Measurements from ENCODE around the gene ASCL5.

Gene ASCL5

DNA sequence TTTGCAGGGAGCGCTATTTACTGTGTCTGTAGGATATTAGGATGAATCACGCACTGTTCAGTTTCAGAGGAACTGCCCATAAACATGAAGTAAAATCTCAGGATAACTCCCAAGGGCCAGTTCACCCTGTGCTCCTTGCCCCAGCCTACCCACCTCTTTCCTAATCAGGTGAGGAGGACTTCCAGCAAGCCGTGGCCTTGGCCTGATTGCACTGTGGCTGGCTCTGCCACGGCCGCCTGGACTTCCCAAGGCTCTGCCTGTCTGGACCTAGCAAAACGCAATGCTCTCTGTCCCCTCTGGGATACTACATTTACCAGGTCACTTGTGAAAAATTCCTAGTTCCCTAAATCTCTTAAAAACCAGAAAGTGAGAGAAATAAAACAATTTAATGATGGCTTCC, 7.4 kb upstream of the ASCL5 start:
- DNase-seq: no peak

DNA sequence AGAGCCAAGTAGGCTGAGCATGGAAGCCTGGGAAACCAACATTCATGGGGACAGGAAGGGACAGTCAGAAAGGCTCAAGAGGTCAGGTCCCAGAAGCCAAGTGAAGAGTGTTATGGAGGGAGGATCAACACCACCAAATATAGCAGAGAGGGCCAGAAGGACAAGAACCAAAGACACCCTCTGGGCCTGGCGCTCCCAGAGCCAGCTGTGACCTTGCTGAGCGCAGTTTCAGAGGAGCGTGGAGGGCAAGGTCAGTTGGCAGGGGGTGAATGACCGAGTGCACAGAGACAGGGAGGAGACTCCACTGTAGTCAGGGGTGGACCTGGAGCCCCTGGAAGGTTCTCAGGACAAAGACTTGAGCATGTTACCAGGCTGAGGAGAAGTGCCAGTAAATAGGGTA, 4.4 kb upstream of the ASCL5 start:
- DNase-seq: no peak

DNA sequence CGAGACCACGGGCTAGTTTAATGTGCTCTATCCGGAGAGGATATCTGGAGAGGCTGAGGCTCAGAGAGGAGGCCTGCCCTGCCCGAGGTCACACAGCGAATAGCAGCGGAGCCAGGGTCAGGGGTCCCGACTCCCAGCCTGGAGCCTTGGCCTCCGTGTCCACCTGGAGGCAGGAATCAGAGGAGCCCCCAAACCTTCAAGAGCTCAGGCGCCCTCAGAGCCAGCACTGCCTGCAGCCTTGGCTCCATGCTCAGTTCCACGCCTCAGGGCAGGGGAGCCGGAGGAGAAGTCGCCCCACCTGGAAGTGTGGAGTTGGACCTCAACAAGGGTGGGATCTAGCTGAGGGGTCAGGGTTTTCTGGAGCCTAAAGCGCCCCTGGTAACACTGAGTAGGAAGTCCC, 2.0 kb upstream of the ASCL5 start:
- DNase-seq: no peak

DNA sequence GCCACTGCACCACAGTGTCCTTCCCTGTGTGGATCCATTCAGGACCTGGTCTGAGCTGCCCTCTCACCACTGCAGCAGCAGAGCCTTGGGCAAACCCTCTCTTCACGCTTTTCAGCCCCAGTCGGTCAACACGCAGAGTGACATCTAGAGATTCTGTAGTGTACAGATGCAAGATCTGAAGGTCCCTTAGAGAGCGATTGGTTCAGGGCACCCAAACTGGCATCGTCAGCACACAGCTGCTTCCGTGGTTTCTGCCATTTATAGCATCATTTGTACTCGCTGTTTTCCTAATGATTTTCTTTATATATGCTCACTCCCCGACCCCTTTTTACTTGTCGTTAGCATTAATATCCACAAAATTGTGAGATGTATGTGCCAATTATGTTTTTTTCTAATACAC, 1.5 kb upstream of the ASCL5 start:
- no peak for DNase-seq

DNA sequence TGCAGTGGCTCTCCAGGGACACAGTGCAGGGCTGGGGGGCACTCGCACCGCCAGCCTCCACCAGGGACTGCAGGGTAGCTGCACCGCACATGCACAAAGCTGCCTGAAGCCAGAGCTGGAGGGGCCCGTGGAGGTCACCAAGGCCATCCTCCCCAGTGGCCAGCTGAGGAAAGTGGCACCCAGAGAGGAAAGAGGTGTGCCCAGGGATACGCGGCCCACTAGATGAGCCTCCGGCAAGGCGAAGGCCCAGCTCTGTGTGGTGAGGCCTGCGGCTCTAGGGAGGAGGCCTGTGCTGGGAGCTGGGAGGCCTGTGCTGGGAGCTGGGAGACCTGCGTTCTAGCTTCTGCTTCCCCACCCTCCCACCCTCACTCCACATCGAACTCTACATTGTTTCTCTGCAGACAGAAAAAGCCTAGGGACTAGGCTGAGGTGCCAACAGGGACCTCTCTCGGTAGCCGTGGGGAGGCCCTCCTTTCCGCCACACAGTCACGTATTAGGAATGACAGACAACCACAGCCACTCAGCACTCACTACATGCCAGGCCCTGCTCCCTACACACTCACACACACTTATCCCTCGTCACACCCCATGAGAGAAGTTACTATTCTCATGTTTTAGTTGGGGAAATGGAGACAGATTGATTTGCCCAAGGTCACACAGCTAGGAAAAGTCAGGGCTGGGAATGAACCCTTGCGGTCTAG, 921 bp upstream of the ASCL5 start:
- no peak for DNase-seq

- no peak for DNase-seq
Measured at GRCh38 chr1:201126463-201126831, 537 bp downstream of the ASCL5 start.

- DNase-seq: no peak
Measured at GRCh38 chr1:201125800-201126199, 1.2 kb downstream of the ASCL5 start.

DNA sequence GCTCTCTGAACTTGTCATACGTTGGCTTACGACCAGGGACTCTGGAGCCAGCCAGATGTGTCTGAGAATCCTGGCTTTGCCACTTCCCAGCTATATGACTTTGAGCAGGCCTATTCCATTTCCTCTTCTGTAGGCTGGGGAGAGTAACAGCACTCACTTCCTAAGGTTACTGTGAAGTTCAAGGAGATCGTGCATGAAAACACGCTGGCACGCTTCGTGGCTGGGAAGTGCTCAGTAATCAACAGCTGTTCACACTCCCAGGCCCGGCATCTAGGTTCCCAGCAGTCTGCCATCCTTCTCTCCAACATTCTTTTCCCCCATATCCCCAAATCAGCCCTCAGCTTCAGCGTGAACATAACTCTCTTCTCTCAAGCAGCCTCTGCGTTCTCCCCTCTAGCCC, 2.0 kb downstream of the ASCL5 start:
- no peak for DNase-seq

DNA sequence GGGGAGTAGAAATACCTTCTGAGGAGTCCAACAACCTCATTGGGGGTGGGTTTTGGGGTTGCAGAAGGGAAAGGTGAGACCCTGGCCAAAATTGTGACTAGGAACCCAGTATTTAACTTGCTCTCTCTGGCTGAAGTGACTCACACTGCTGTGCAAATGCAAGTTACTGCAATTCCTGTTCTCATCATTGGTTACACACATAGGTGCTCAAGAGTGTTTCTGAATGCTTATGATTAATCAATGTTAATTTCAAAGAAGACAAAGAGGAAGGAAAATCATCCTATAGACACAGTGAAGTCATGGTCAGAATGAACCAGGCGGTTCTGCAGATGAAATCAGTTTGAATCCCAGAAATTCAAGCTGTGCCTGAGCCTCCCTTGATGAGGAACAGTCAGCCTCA, 3.1 kb downstream of the ASCL5 start:
- no peak for DNase-seq

DNA sequence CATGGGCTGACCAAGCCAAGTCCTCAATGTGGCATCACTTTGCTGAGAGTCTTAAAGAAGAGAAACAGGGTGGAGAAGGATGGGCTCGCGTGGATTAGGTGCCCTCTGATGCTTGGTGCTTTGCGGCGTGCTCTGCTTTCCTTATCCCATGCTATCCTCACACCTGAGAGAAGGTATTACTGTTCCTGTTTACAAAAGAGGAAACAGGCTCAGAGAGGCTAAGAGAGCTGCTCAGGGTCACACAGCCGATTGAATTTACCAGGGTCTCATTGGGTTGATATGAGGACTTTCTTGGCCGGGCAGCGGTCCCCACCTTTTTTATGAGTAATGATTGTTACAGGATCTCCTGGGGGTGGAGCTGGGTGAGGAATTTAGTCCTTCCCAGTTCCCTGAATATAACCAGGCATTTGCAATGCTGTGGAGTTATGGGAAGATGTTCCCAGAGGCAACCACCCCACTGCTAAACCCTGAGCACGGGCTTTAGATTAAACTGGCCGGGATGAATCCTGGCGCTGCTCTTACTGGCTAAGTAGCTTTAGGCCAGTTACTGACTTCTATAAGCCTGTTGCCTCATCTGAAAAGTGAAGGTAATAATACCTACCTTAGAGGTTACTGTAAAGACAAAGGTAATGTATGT, 4.5 kb downstream of the ASCL5 start:
- no peak for DNase-seq

DNA sequence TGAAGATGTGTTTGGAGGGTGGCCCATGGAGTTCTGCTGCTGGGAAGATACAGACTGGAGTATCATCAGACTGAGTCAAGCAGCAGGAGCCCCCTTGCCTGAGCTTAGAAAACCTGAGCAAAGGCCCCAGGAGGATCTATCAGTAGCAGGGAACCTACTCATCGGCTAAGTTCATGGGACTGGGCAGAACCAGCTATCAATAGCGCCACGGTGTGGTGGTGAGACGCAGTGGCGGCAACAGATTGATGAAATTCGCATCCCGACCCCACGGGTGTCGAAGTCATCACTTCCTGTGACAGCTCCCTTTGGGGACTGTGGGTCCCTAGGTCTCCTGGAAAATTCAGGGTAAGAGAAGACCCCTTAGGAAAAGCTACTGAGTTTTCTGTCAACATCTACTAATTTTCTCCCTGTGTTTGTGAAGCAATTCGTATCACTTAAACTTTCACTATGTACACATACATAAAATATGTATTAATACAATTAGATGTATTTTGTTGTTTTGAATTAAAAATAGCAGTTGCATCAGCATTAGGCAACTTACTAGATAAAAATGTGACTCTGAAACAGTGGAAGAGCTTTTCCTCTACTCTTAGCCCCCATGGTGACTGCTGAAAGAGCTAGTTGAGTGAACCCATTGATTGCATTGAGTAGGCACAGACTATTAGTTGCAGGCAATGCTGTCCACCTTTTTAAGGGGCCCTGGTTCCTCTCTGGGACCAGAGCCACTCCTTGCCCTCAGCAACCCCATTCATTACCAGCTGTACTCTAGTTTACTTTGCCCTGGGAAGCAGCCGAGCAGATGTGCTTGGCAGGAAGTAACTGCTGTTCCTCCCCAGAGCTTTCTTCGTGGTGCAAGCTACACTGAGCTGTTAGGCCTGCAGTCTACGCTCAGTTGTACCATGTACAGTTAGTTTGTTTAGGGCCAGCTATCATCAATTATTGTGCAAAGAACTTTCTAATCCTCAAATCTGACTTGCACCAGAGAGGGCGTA, 7.5 kb downstream of the ASCL5 start:
- DNase-seq: no peak

DNA sequence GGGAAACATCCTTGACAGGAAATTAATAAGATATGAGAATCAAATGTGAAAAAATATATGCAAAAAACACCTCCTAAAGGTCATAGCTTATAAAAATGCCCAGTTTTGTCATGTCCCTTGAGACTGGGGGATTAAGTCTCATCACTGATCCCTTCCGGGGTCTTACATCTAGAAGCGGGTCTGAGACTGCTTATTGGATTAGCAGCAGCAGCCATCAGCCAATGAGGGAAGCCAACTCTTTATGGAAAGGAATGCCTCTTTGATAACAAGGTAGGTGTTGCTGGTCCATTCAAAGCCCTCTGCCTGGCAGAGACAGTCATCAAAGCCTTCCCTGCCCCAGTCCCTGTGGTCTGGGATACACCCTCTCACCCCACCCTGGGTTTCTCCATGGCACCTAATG, 10.9 kb downstream of the ASCL5 start:
- no peak for DNase-seq

GRCh38 chr1:201115390-201115937, 11.5 kb downstream of the ASCL5 start:
- no peak for DNase-seq

DNA sequence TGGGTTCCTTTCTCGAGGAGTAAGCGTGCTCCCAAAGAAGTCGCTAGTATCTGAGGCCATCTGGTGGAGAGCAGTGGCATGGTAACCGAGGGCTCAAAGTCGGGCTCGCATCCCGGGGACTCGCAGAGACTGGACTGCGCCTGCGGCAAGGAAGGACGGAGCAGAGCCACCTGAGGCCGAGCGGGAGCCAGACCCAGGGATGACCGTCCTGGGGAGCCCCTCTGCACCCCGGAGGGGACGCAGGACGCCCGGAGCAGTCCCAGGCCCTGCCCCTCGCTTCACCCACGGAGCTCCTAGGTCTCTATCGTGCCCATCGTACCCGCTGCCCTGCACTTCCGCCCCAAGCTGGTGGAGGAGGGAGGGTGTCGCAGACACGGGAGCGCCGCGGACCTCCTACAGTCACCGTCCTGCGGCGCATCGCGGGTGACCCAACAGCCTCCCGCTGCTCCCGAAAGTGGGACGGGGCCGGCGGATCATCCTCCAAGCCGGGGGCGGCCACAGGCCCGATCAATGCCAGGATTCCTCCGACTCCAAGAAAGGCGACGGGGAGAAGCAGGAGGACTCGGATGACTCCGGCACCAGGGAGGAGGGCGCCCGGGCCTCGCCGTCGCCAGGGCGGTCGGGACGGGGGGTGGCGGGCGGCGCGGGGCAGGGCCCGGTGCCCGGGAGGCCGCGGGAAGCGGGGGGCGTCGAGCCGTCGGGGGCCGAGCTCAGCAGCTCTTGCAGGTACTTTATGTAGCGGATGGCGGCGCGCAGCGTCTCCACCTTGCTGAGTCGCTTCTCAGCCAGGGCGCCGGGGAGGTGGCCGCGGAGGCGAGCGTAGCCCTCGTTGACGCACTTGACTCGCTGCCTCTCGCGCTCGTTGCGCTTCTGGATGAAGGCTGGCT, 12.5 kb downstream of the ASCL5 start:
- peak; percentile 95 for DNase-seq

GRCh38 chr1:201113451-201114244, 13.3 kb downstream of the ASCL5 start:
- DNase-seq: no peak

- DNase-seq: no peak
Measured at GRCh38 chr1:201112926-201113325, 14.1 kb downstream of the ASCL5 start.

- peak; percentile 73 for DNase-seq
Measured at GRCh38 chr1:201112173-201112731, 14.7 kb downstream of the ASCL5 start, which contains the start of gene CACNA1S. TSS of gene CACNA1S (minus strand) at chr1:201112426. CDS start at chr1:201112339, 87 bp downstream.

DNA sequence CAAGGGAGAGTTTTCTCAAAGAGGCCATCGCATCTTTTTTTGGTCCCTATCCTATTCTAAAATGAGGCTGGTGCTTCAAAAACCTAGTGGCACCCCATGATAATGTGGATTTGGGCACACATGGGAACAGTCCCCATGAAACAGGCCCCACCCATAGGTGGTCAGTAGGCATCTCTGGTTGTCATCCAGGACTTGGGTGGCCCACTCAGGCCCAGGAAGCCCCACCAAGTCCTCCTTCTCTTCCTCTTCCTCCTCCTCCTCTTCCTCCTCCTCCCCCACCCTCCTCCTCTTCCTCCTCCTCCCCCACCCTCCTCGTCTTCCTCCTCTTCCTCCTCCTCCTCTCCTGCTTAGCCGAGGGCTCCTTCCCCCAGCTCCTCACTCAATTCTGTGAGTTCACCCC, 15.3 kb downstream of the ASCL5 start:
- DNase-seq: no peak

GRCh38 chr1:201111156-201111555, 15.8 kb downstream of the ASCL5 start:
- DNase-seq: no peak

DNA sequence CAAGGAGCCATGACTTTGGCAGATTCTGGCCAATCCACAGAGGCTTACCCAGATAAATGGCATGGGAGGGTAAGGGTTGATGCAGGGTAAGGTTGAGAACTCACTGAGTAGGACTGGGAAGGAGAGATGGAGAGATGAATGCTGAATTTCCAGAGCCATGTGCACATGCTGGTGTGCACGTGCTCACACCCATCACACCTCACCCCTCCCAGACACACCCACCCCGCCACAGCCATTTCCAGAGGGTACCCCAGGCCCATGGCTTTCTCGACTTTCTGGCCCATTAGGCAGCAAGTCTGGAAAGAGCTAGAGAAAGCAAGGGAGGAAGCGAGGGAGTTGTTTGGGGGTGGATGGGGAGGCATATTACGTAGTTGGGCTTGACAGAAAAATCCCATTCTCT, 16.4 kb downstream of the ASCL5 start:
- DNase-seq: no peak

- no peak for DNase-seq
Measured at GRCh38 chr1:201110138-201110537, 16.8 kb downstream of the ASCL5 start.
